Measurements from ENCODE around the gene POLD2. TPM values are rescaled to one million over a fixed set of nuclear protein-coding genes. Genes with fewer than 3 reads are reported as not detected.

Gene POLD2
- total RNA-seq, 3 donors from 2014 or later (not counting 1 experiment from before 2014, with no cell fraction given), result 30.1 to 38.3 (median 38.1) TPM

DNA sequence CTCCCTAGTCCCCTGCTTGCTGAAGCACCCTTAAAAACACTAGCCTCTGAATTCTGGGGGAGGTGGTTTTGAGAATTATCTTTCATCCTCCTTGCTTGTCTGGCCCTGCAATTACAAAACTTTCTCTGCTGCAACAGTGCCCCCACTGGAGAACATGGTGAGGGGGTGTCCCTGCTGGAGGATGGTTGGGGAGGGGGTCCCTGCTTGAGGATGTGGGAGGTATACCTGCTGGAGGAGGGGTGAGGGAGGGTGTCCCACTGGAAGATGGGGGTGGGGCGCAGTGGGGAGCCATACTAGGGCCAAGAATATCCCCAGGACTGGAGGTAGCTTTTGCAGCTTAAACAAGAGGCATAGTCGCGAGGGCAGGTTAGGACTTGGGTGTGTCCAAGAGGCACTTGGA is 37.8 kb downstream of the POLD2 start:
- Histone ChIP-seq H3K27me3 (ENCODE audit: control insufficient read depth, insufficient read depth, low read length) (no peaks in the 10 kb centered on the region), H3K4me3 (ENCODE audit: low read length) (no peak overlapping the region), H3K4me1 (ENCODE audit: control insufficient read depth, insufficient read depth, low read length) (peaks cover 15% of the 10 kb centered on the region), H3K9me3 (ENCODE audit: control insufficient read depth, insufficient read depth, low read length) (no peaks in the 10 kb centered on the region), H3K27ac (ENCODE audit: low read length) (no peak overlapping the region), H3K36me3 (ENCODE audit: control insufficient read depth, insufficient read depth, low read length) (peaks cover under 1% of the 10 kb centered on the region)
- WGBS (ENCODE audit: insufficient coverage), result 100% methylated on average over 3 of the region's 3 CpGs
- H3K9me3 Mint-ChIP-seq, result no peaks in the 10 kb centered on the region
- H3K27me3 Mint-ChIP-seq (ENCODE audit: low read depth in 2 of 2), result peaks cover 0 to 1% of the 10 kb centered on the region in 2 donors
- TF ChIP-seq, protein P1, sequence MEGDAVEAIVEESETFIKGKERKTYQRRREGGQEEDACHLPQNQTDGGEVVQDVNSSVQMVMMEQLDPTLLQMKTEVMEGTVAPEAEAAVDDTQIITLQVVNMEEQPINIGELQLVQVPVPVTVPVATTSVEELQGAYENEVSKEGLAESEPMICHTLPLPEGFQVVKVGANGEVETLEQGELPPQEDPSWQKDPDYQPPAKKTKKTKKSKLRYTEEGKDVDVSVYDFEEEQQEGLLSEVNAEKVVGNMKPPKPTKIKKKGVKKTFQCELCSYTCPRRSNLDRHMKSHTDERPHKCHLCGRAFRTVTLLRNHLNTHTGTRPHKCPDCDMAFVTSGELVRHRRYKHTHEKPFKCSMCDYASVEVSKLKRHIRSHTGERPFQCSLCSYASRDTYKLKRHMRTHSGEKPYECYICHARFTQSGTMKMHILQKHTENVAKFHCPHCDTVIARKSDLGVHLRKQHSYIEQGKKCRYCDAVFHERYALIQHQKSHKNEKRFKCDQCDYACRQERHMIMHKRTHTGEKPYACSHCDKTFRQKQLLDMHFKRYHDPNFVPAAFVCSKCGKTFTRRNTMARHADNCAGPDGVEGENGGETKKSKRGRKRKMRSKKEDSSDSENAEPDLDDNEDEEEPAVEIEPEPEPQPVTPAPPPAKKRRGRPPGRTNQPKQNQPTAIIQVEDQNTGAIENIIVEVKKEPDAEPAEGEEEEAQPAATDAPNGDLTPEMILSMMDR (IDR thresholded peaks at IDR 0.05), result no peak
- no peak for DNase-seq
- H3K36me3 Mint-ChIP-seq, result no peaks in the 10 kb centered on the region
- intact Hi-C loops (cut with micrococcal nuclease), result no loop called here
- no peak overlapping the region for H3K4me3 Mint-ChIP-seq
- H3K27ac Mint-ChIP-seq, result no peak overlapping the region
- no peak for ATAC-seq
- peaks cover 23 to 24% of the 10 kb centered on the region in 2 donors for H3K4me1 Mint-ChIP-seq

DNA sequence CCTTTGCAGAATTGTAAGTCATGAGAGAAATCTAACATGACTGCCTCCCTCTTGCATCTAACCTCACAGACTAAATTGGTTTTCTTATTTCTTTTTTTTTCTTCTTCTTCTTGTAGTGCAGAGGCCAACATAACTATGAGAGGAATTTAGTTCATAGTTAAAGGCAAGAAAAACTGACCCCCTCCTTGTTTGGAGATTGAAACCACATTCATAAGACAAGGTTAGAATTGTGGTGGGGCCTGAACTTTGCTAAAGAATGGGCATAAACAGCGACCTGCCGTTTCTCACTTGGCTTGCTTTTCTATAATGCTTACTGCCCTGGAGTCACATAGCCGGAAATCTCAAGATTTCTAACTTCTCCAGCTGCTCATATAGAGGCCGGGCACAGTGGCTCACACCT is 38.6 kb downstream of the POLD2 start:
- no peaks in the 10 kb centered on the region for H3K27me3 Mint-ChIP-seq (ENCODE audit: low read depth in 2 of 2)
- H3K4me3 Mint-ChIP-seq, result no peak overlapping the region
- no peaks in the 10 kb centered on the region for H3K9me3 Mint-ChIP-seq
- H3K36me3 Mint-ChIP-seq, result no peaks in the 10 kb centered on the region
- no peak for ATAC-seq
- Histone ChIP-seq H3K4me1 (ENCODE audit: control insufficient read depth, insufficient read depth, low read length) (peaks cover 24% of the 10 kb centered on the region), H3K36me3 (ENCODE audit: control insufficient read depth, insufficient read depth, low read length) (peaks cover 9% of the 10 kb centered on the region), H3K27me3 (ENCODE audit: control insufficient read depth, insufficient read depth, low read length) (no peaks in the 10 kb centered on the region), H3K4me3 (ENCODE audit: low read length) (no peak overlapping the region), H3K27ac (ENCODE audit: low read length) (no peak overlapping the region), H3K9me3 (ENCODE audit: control insufficient read depth, insufficient read depth, low read length) (no peaks in the 10 kb centered on the region)
- H3K27ac Mint-ChIP-seq, result no peak overlapping the region
- WGBS (ENCODE audit: insufficient coverage), result 74% methylated on average over 4 of the region's 4 CpGs
- DNase-seq, result no peak
- TF ChIP-seq, protein P1 (IDR thresholded peaks at IDR 0.05), result no peak
- peaks cover 23 to 24% of the 10 kb centered on the region in 2 donors for H3K4me1 Mint-ChIP-seq
- intact Hi-C loops (cut with micrococcal nuclease), result loop anchor here (5.0 kb wide), 3 partner anchors 37 to 1028 kb away; partner anchors contain the start of genes TBRG4 and YKT6

- no peaks in the 10 kb centered on the region for H3K27me3 ChIP-seq (ENCODE audit: control insufficient read depth, insufficient read depth, low read length)
- Mint-ChIP-seq H3K36me3 (no peaks in the 10 kb centered on the region), H3K27me3 (ENCODE audit: low read depth in 2 of 2) (no peaks in the 10 kb centered on the region), H3K4me3 (peak overlapping the region; percentile 94), H3K4me1 (peaks cover 23 to 24% of the 10 kb centered on the region in 2 donors), H3K27ac (peak overlapping the region; percentile 93), H3K9me3 (no peaks in the 10 kb centered on the region)
- H3K9me3 ChIP-seq (ENCODE audit: control insufficient read depth, insufficient read depth, low read length), result no peaks in the 10 kb centered on the region
- TF ChIP-seq, protein P1 (IDR thresholded peaks at IDR 0.05), result no peak
- WGBS (ENCODE audit: insufficient coverage), result 93% methylated on average over 3 of the region's 3 CpGs
- no peak for ATAC-seq
- no peak for DNase-seq
- H3K36me3 ChIP-seq (ENCODE audit: control insufficient read depth, insufficient read depth, low read length), result peaks cover 17% of the 10 kb centered on the region
- no peak overlapping the region for H3K4me3 ChIP-seq (ENCODE audit: low read length)
- intact Hi-C loops (cut with micrococcal nuclease), result loop anchor here (5.0 kb wide), 3 partner anchors 36 to 1029 kb away; partner anchors contain the start of genes TBRG4 and YKT6
- peaks cover 28% of the 10 kb centered on the region for H3K4me1 ChIP-seq (ENCODE audit: control insufficient read depth, insufficient read depth, low read length)
- H3K27ac ChIP-seq (ENCODE audit: low read length), result no peak overlapping the region
These were observed 39.6 kb downstream of the POLD2 start for GRCh38 chr7:44083796-44084195.

Measured in natural killer cell (primary cell).